GM18502 (cell line): ENCODE results near the gene TCERG1L.

ENCODE experiments used
- ATAC-seq: cut with Tn5 transposase; IDR thresholded peaks from one replicate; pipeline ENCODE4 v1.9.1; 2021; ENCODE audit warnings: mild to moderate bottlenecking; ENCODE audit not compliant: unreplicated experiment, poor library complexity

TCERG1L gene

GRCh38 chr10:131231965-131232541 lies 79.5 kb downstream of the TCERG1L start:
- ATAC-seq: no peak

GRCh38 chr10:131231323-131231964 lies 80.1 kb downstream of the TCERG1L start:
- ATAC-seq: no peak

- no peak for ATAC-seq
Measured at GRCh38 chr10:131230641-131231322, 80.7 kb downstream of the TCERG1L start.

GRCh38 chr10:131230166-131230565 lies 81.4 kb downstream of the TCERG1L start:
- no peak for ATAC-seq

DNA sequence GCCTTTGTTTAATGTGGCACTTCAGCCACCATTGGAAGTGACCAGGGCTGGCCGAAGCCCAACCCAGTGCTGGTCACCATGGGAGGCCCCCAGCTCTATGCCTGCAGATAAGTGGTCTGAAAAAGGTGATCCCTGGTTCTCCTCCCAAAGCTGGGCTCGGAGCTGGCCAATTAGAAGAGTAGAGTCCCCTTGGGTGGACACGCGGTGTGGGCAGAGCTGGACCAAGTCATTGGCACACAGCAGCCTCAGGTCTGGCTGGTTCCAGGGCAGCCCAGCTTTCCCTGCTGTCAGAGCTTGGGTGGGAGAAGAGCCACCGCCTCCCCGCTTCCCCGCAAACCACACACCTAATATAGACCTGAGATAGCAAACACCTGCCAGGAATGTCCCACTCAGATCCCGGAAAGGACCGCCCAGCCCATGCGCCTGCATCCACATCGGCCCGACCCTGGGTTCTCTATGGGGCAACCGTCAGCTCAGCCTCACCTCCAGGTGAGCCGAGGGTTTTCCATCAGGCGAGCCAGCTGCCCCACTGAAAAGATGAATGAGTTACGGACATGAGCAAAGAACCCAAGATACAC lies 84.3 kb downstream of the TCERG1L start:
- ATAC-seq: no peak

- no peak for ATAC-seq
Measured at GRCh38 chr10:131226446-131227162, 84.9 kb downstream of the TCERG1L start.

- ATAC-seq: no peak
Measured at GRCh38 chr10:131224106-131224505, 87.4 kb downstream of the TCERG1L start.

DNA sequence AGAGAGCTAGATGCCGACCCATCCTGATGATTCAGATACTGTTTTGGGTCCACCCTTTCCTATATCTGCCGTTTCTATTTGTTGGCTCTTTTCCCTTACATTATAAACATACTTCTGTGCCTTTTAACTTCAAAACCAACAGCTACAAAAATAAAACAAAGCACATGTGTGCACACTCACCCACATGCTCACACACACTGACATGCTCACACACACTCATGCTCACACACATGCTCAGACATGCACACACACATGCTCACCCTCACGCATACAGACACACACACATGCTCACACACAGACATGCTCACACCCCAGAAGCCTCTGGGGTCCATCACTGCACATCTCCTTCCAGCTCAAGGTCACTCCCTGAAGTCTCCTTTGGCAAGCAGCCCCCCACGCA lies 88.1 kb downstream of the TCERG1L start:
- no peak for ATAC-seq

- no peak for ATAC-seq
Measured at GRCh38 chr10:131222986-131223385, 88.5 kb downstream of the TCERG1L start.

GRCh38 chr10:131221632-131222277 lies 89.8 kb downstream of the TCERG1L start:
- no peak for ATAC-seq

GRCh38 chr10:131220601-131221171 lies 90.8 kb downstream of the TCERG1L start:
- no peak for ATAC-seq

DNA sequence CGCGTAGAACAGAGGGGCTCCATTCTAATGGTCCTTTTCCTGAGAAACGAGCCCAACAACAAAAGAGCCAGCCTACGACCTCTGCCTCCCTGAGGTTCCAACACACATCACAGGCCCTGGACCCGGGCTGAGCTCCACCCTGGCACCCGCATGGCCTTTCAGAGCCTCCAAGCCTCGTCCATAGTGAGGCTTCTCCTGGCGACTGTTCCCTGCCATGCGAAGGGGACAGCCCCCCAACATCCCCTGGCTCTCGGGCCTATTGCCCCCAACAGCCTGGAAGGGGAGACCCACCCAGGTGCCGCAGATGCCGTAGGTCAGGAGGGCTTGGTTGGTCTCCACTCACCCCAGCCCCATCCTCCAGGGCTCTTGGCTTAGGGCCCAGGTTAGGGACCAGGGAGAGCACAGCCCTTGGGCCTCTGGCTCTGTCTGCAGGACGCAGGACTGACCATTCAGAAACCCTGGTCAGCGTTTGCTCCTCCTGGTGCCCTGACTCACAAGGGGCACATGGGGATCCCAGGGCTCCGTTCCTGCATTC lies 91.5 kb downstream of the TCERG1L start:
- ATAC-seq: no peak

DNA sequence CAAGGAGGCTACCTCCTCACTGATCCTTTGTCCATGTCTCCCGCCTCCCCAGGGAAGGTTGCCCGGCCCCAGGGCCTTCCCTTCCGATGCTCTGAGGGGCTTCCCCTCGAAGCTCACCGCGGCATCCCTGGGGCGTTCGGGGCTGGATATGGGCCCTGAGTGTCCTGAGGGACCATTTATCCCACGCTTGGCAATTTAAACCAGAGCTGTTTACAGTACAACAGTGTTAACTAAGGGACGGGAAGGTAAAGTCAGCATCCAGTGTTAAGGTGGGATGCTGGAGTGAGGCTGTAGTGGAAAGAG lies 92.0 kb downstream of the TCERG1L start:
- no peak for ATAC-seq

- no peak for ATAC-seq
Measured at GRCh38 chr10:131218811-131219583, 92.5 kb downstream of the TCERG1L start.

GRCh38 chr10:131216681-131217230 lies 94.8 kb downstream of the TCERG1L start:
- no peak for ATAC-seq

GRCh38 chr10:131215776-131216175 lies 95.7 kb downstream of the TCERG1L start:
- no peak for ATAC-seq

DNA sequence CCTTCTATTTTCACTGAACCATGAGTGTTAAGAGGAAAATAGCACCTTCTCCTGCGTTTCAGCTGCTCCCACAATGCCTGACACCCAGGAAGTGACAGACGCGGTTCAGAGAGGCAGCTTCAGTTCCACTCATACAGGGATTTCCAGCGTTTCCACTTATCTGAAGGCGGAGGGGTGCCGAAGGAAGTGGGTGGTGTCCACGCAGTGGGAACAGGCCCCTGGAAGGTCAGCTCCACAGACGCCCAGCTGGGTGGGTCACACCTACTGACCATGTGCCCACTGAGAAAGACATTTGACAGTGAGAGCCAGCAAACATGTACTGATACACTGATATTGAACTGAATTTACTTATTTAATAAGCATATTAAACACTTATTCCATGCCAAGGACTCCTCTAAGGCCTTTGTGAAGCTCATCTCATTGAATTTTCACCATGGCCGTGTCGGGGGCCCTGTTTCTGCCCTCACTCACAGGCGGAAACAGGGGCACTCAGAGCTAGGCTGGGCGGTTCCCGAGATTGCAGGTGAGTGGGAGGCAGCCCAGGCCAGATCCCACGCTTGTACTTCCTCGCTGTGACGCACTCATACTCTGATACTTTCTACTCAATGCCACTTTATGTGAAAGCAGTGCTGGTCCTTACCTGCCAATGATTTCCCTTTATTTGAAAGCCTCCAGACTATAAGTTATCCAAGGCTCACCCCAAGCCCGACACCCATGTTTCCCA lies 96.8 kb downstream of the TCERG1L start:
- no peak for ATAC-seq
